K562 (cell line): ENCODE measurements around the gene UBR1. TPM values are rescaled to one million over a fixed set of nuclear protein-coding genes. Genes with fewer than 3 reads are reported as not detected.

Experiments used
- ATAC-seq: fragments of 200-7000 bp; cut with Tn5 transposase; 3 replicates; pipeline ENCODE4 v1.9.1; 2020; ENCODE audit warnings: moderate library complexity
- BruUV-seq: library from RNA; stranded (reverse); fragments of 400-500 nt; replicated peaks from 2 replicates; lab custom pipeline; 2021; lab: Mats Ljungman, UMichigan
- CTCF ChIA-PET: fragments of 300-600 bp; formaldehyde crosslinking; extraction: SDS; loops from one replicate; lab custom pipeline; 2021; ENCODE audit warnings: low intra/inter-chr PET ratio; lab: Yijun Ruan, JAX
- POLR2A ChIA-PET: fragments of 300-600, 350-650 bp; sonication (Branson Sonifier 250); formaldehyde crosslinking; extraction: SDS; loops from one replicate; lab custom pipeline; 2021; ENCODE audit warnings: antibody characterized with exemption, inconsistent platforms; lab: Yijun Ruan, JAX
- DNase-seq, 4 experiments: peaks; one replicate each; pipeline versions ENCODE4 v3.0.0 to v3.0.0-alpha.2; 2011 to 2018; ENCODE audit warnings: low spot score in 3 of 4, mixed read lengths in 3 of 4; ENCODE audit errors: extremely low read depth in 1 of 4
- FAIRE-seq: peaks from 2 replicates; lab custom pipeline; 2011; peaks lifted over from hg19 to GRCh38; lab: Jason Lieb, UNC
- H2AFZ ChIP-seq: 2 replicates; pipeline ENCODE4 v1.6.0; 2011; ENCODE audit warnings: low read depth, low read length, control low read depth, inconsistent platforms
- H3K27ac ChIP-seq: fragments of 200-600 bp; 3 replicates; pipeline ENCODE4 v1.8.0; 2011; ENCODE audit warnings: low read depth, mild to moderate bottlenecking, control low read depth, inconsistent platforms, low read length, moderate library complexity, mixed read lengths; ENCODE audit errors: extremely low read depth
- H3K27me3 ChIP-seq, 2 experiments: fragments of 300-600 bp in 1 of 2; 2 replicates in 1 of 2; 3 replicates in 1 of 2; pipeline versions ENCODE4 v1.6.0 to v1.8.0; 2011; ENCODE audit warnings: inconsistent platforms in 2 of 2, low read length in 2 of 2, mild to moderate bottlenecking in 1 of 2, mixed read lengths in 1 of 2, moderate library complexity in 1 of 2; ENCODE audit not compliant: control insufficient read depth in 2 of 2, insufficient read depth in 2 of 2
- H3K36me3 ChIP-seq: fragments of 300-600 bp; 3 replicates; pipeline ENCODE4 v1.8.0; 2011; ENCODE audit warnings: mild to moderate bottlenecking, low read length, inconsistent platforms; ENCODE audit not compliant: control insufficient read depth, insufficient read depth
- H3K4me1 ChIP-seq, 2 experiments: fragments of 200-600 bp in 1 of 2; replicated peaks in 1 of 2; 2 replicates in 1 of 2; 3 replicates in 1 of 2; pipeline versions ENCODE4 v1.5.1 to v1.8.0; 2011; ENCODE audit warnings: inconsistent platforms in 2 of 2, low read length in 2 of 2, mild to moderate bottlenecking in 1 of 2, mixed read lengths in 1 of 2, moderate library complexity in 1 of 2; ENCODE audit not compliant: control insufficient read depth in 2 of 2, insufficient read depth in 2 of 2
- H3K4me2 ChIP-seq: 2 replicates; pipeline ENCODE4 v1.6.1; 2011; ENCODE audit warnings: low read length, control low read depth, inconsistent platforms, mixed read lengths; ENCODE audit not compliant: insufficient read depth
- H3K4me3 ChIP-seq: fragments of 200-600 bp; sonication (generic), shearing (Covaris generic); 2 replicates; pipeline ENCODE4 v1.5.1; 2016; ENCODE audit warnings: control low read depth, inconsistent platforms
- H3K79me2 ChIP-seq: fragments of 200-600 bp; 3 replicates; pipeline ENCODE4 v1.8.0; 2011; ENCODE audit warnings: low read length, inconsistent platforms; ENCODE audit not compliant: control insufficient read depth, insufficient read depth
- H3K9ac ChIP-seq, 2 experiments: 2 replicates each; pipeline versions ENCODE4 v1.6.0 to v1.6.1; 2011; ENCODE audit warnings: low read depth in 2 of 2, low read length in 2 of 2, control low read depth in 1 of 2, inconsistent platforms in 1 of 2, mild to moderate bottlenecking in 1 of 2, mixed read lengths in 1 of 2; ENCODE audit not compliant: insufficient read depth in 1 of 2
- H3K9me1 ChIP-seq: one replicate; pipeline ENCODE4 v1.6.0; 2011; ENCODE audit warnings: inconsistent platforms, mild to moderate bottlenecking, low read length, moderate library complexity; ENCODE audit not compliant: control insufficient read depth, insufficient read depth
- H3K9me3 ChIP-seq: replicated peaks from 2 replicates; pipeline ENCODE4 v1.5.1; 2011; ENCODE audit warnings: low read depth, low read length, inconsistent platforms; ENCODE audit not compliant: control insufficient read depth, insufficient read depth
- H4K20me1 ChIP-seq: replicated peaks from 2 replicates; pipeline ENCODE4 v1.6.1; 2011; ENCODE audit warnings: low read length, inconsistent platforms, mixed read lengths; ENCODE audit not compliant: control insufficient read depth, insufficient read depth
- CBX1 ChIP-seq: sonication (generic); IDR thresholded peaks from 2 replicates; pipeline ENCODE4 v1.6.1; 2016; ENCODE audit warnings: antibody characterized with exemption, low read depth, mild to moderate bottlenecking
- MEIS2 ChIP-seq: fragments of 450-650 bp; IDR thresholded peaks from 2 replicates; pipeline ENCODE4 v1.6.1; 2014; ENCODE audit warnings: mild to moderate bottlenecking; ENCODE audit not compliant: partially characterized antibody
- MTA1 ChIP-seq: fragments of 450-650 bp; IDR thresholded peaks from 2 replicates; pipeline ENCODE4 v1.6.1; 2017; ENCODE audit warnings: borderline replicate concordance
- NFIC ChIP-seq: fragments of 450-650 bp; IDR thresholded peaks from 2 replicates; pipeline ENCODE4 v1.6.1; 2017; ENCODE audit warnings: mild to moderate bottlenecking, inconsistent platforms
- PBX2 ChIP-seq, 2 experiments: IDR thresholded peaks in 1 of 2; conservative IDR thresholded peaks in 1 of 2; 2 replicates each; pipeline ENCODE4 v1.6.1; 2016; ENCODE audit warnings: low read depth in 2 of 2, mild to moderate bottlenecking in 1 of 2, missing compliant biosample characterization in 1 of 2, missing genetic modification characterization in 1 of 2, moderate library complexity in 1 of 2
- PKNOX1 ChIP-seq: fragments of 450-650 bp; IDR thresholded peaks from 2 replicates; pipeline ENCODE4 v1.6.1; 2016
- WGBS: fragments of 100-300 bp; shearing (Covaris generic); methylation state at CpG from one replicate; pipeline ENCODE4 v1.1.6; 2016; ENCODE audit warnings: low coverage, mixed read lengths; ENCODE audit not compliant: insufficient coverage; ENCODE audit errors: missing lambda C conversion rate; 5-methylcytosine and 5-hydroxymethylcytosine counted together
- in situ Hi-C: fragments of 300-500 bp; cut with MboI; formaldehyde crosslinking; loops from 4 replicates; pipeline ENCODE4 v1.15.0; 2018; ENCODE audit warnings: inconsistent platforms, mixed read lengths
- intact Hi-C: fragments of 100-400 bp; cut with micrococcal nuclease; formaldehyde crosslinking; loops from 2 replicates; pipeline ENCODE4 v1.14.2; 2022
- polyA plus RNA-seq, 8 experiments: library from polyadenylated mRNA; depleted of rRNA in 4 of 8; stranded (reverse) in 5 of 8; unstranded in 3 of 8; fragments of >200 nt; fragmentation: Nextera tagmentation in 2 of 8; fragmentation: Illumina TruSeq in 1 of 8; extraction: Ambion mirVana in 2 of 8; extraction: Trizol in 1 of 8; gene quantifications; 2 replicates each; pipeline versions ENCODE4 v1.2.1 to v1.2.3, GENCODE V29; 2011 to 2014; ENCODE audit warnings: inconsistent platforms in 1 of 8, missing spikeins in 1 of 8
- total RNA-seq, 7 experiments: library from RNA; depleted of rRNA in 6 of 7; stranded (reverse); fragments of >200 nt in 6 of 7; fragmentation: Illumina TruSeq in 2 of 7; extraction: Trizol in 2 of 7; gene quantifications; 2 replicates each; pipeline versions ENCODE4 v1.2.1 to v1.2.3, GENCODE V29; 2011 to 2021; ENCODE audit warnings: low replicate concordance in 1 of 7

UBR1 gene
- total and polyA plus RNA-seq, 9 of the 15 experiments (the other 6 are each of a cell fraction or from before 2014, with no cell fraction given) = 5.8 to 30.7 (median 15.3) TPM

DNA sequence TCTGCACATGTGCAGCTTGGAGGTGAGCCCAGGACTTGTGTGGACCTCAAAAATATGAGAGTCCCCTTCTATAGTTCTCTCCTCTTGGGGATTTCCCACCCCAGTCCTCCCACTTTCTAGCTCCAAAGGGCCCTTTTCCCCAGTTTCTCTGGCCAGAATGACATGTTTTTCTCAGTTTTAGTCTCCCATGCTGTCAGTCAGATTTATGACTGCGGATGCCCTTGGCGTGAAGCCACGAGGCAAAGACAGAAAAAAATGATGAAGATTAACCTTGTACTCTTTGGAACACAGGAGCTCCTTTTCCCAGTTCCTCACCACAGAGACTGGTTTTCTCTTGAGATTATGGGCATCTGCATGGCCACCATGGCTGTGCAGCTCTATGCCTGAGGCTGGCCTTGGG lies 113.2 kb downstream of the UBR1 start:
- DNase-seq (peak in 1 of 4 experiments; percentile 12), FAIRE-seq (no peak), ATAC-seq (no peak)
- no peak overlapping the region for H2AFZ ChIP-seq
- peak; percentile 50 for TF ChIP-seq NFIC
- TF ChIP-seq MEIS2 = peak; percentile 86
- TF ChIP-seq MTA1 = no peak
- no peak for TF ChIP-seq PBX2 (CRISPR knock-in tag; IDR thresholded peaks at IDR 0.05; ENCODE audit: low read depth)
- TF ChIP-seq PBX2 (tag; conservative IDR thresholded peaks at IDR 0.05; ENCODE audit: low read depth) = peak; percentile 94
- no peak for TF ChIP-seq CBX1
- TF ChIP-seq PKNOX1 = peak; percentile 78
- no peak overlapping the region for H3K27ac ChIP-seq
- intact Hi-C loops = no loop called here
- no peaks in the 10 kb centered on the region for H3K4me1 ChIP-seq
- POLR2A ChIA-PET = interaction anchor here (1.0 to 1.1 kb wide), 2 partner anchors 9 to 16 kb away, joined by 3 read pairs; no protein-coding TSS in a partner anchor
- no TSS peak for BruUV-seq
- no peaks in the 10 kb centered on the region for H3K9me3 ChIP-seq
- H4K20me1 ChIP-seq = no peaks in the 10 kb centered on the region
- H3K9ac ChIP-seq = no peak overlapping the region
- in situ Hi-C loops = no loop called here
- no peak overlapping the region for H3K4me2 ChIP-seq
- no peaks in the 10 kb centered on the region for H3K79me2 ChIP-seq
- WGBS = 72% methylated on average over 3 of the region's 3 CpGs
- no peaks in the 10 kb centered on the region for H3K27me3 ChIP-seq
- CTCF ChIA-PET = no interaction called here
- H3K9me1 ChIP-seq = no peaks in the 10 kb centered on the region
- H3K4me3 ChIP-seq = no peak overlapping the region
- H3K36me3 ChIP-seq = peaks cover 42% of the 10 kb centered on the region; the same call in 1 of the 3 replicates
